AG09319 (cell line): Measurements from ENCODE around the gene NSMCE4A.
"Not testable (repeated sequence)": the region's sequence is repeated elsewhere in the genome, so short reads cannot be mapped to it uniquely, and the experiment has no call there.

Source experiments
- DNase-seq: peaks from one replicate; pipeline ENCODE4 v3.0.0-alpha.2; 2010; ENCODE audit warnings: low read depth; ENCODE audit errors: extremely low read depth
- TF ChIP-seq, protein P1 (sequence below): IDR thresholded peaks from 2 replicates; pipeline ENCODE4 v1.5.1; 2011; ENCODE audit warnings: low read depth, mild to moderate bottlenecking, inconsistent platforms, low read length, moderate library complexity

Gene NSMCE4A, protein sequence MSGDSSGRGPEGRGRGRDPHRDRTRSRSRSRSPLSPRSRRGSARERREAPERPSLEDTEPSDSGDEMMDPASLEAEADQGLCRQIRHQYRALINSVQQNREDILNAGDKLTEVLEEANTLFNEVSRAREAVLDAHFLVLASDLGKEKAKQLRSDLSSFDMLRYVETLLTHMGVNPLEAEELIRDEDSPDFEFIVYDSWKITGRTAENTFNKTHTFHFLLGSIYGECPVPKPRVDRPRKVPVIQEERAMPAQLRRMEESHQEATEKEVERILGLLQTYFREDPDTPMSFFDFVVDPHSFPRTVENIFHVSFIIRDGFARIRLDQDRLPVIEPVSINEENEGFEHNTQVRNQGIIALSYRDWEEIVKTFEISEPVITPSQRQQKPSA

DNA sequence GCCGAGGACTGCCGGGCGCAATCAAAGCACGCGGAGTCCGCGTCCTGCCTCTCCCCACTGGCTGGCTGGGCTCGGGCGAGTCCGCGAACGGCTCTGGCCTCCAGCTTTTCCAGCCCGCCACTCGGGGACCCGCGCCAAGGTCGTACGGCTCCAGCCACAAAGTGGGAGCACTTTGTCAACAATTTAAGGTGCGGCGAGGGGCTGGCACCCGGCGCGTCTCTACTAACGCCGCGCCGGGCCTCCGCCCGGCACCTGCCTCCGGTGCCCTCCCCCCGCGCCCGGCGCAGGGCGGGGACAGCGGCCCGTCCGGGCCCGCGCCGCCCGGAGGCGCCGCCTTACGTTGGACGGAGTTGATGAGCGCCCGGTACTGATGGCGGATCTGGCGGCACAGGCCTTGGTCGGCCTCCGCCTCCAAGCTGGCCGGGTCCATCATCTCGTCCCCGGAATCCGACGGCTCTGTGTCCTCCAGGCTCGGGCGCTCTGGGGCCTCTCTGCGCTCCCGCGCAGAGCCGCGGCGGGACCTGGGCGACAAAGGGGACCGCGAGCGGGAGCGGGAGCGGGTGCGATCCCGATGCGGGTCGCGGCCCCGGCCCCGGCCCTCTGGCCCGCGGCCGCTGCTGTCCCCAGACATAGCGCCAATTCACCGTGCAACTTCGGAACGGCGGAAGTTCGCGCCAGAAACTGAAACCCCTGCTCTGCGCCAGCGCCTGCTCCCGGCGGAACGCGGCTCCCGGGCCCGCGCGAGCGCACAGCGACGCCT is at the start of gene NSMCE4A:
TSS of gene NSMCE4A (minus strand) at position 683 of the 760 bp plus-strand sequence. CDS start at position 631, 52 bp downstream.
- TF ChIP-seq, protein P1, sequence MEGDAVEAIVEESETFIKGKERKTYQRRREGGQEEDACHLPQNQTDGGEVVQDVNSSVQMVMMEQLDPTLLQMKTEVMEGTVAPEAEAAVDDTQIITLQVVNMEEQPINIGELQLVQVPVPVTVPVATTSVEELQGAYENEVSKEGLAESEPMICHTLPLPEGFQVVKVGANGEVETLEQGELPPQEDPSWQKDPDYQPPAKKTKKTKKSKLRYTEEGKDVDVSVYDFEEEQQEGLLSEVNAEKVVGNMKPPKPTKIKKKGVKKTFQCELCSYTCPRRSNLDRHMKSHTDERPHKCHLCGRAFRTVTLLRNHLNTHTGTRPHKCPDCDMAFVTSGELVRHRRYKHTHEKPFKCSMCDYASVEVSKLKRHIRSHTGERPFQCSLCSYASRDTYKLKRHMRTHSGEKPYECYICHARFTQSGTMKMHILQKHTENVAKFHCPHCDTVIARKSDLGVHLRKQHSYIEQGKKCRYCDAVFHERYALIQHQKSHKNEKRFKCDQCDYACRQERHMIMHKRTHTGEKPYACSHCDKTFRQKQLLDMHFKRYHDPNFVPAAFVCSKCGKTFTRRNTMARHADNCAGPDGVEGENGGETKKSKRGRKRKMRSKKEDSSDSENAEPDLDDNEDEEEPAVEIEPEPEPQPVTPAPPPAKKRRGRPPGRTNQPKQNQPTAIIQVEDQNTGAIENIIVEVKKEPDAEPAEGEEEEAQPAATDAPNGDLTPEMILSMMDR: peak; percentile 43; the same call in 1 of the 2 replicates
- peak; percentile 25 for DNase-seq

DNA sequence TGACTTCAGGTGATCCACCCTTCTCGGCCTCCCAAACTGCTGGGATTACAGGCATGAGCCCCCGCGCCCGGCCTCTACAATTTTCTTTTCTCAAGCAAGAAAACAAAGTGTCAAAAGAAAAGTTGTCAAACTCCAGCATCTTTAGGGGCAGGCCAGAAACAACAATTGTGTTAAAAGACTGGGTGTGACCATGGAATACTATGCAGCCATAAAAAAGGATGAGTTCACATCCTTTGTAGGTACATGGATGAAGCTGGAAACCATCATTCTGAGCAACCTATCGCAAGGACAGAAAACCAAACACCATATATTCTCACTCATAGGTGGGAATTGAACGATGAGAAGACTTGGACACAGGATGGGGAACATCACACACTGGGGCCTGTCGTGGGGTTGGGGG is 48.2 kb upstream of the NSMCE4A start:
- not testable (repeated sequence) for DNase-seq

DNA sequence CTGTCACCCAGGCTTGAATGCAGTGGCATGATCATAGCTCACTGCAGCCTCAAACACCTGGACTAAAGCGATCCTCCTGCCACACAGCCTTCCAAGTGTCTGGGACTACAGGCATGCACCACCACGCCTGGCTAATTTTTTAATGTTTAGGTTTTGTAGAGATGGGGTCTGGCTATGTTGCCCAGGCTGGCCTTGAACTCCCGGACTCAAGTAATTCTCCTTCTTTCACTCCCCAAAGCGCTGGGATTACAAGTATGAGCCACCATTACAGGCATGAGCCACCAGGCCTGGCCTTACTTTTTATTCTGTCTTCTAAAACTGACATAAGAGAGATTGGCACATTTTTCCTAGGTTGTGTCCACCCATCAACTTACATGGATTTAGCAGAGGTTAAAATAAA is 47.3 kb upstream of the NSMCE4A start:
- no peak for DNase-seq
- TF ChIP-seq, protein P1: no peak

DNA sequence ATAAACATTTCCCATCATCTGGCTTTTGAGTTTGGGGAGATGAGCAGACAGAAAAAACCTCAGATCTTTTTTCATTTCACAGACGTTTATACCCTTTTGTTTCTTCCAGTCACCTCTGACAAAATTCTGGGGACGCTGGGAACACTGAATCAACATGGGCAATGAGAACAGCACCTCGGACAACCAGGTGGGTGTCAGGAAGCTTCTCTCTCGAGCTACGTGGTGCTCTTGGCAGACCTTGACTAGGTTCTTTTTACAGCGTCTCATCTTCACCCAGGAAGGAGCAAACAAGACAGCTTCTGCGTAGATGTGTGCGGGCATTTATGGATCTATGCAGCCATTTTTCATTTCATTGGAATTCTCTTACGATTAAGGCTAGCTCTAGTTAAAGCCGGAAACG is 46.8 kb upstream of the NSMCE4A start:
- TF ChIP-seq, protein P1: no peak
- no peak for DNase-seq

DNA sequence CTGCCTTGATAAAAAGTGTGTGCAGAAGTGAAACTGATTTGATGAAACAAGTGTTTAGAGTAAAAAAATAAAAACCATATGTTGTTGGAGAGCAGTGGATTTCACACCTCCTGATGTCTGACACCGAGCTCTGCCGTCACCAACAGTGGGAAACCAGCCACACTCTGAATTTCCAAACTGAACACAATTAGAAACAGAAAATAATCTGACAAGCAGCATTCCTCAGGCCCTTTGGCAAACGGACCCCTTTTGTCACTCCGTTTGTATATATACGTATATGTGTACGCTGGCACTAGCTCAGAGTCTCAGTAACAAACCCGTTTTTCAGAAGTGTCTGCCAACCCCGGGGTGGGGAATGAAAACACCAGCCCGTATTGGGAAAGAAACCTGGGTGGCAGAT is 46.4 kb upstream of the NSMCE4A start:
- DNase-seq: peak; percentile 29
- TF ChIP-seq, protein P1: no peak

DNA sequence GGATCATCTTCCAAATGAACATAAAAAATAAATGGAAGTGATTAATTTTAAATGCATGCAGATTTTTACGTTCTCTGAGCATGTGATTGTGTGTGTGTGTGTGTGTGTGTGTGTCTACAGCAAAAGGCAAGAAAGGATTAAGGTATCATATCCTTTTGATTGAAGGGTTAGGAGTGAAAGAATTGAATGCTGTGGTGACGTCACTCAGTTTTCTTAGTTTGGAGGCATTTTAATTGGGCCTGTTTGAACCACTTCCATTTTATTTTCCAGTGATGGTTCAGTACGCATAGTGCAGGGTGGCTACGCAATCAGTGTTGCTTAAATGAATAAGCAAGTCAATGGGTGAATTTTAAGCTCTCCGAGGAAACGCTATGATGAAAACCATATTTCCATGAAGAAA is 45.2 kb upstream of the NSMCE4A start:
- TF ChIP-seq, protein P1: no peak
- no peak for DNase-seq

DNA sequence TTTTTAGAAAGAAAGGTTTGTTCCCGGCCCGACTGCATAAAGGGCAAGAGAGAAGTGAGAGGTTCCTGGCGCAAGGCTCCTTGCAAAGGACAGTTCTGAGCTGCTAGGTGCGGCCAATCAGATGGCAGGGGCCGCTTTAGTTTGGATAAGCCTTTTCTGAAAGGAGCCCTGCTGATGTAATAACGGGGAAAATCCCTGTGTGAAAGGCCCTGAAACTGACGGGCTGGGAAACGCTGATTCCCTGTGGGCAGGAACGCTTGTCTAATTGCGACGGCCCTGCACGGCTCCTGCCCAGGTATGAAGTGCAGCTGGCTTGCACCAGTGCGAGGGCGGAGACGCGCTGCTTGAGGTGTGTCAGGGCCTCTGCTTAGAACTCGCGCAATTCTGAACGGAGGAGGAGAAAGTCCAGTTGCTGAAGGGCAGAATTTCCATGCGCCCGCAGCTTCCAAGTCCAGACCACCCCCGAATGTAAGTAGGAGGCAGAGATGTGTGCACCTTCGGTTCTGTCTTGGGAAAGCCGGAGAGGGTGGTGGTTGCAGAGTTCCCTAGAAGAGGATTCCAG is 44.5 kb upstream of the NSMCE4A start:
- TF ChIP-seq, protein P1: no peak

More for the DNA sequence above, 44.5 kb upstream of the NSMCE4A start:
- DNase-seq: no peak
